IMR-90 (cell line): ENCODE measurements around the gene SEC16B. TPM values are rescaled to one million over a fixed set of nuclear protein-coding genes. Genes with fewer than 3 reads are reported as not detected.
A peak's percentile ranks its signal among the peaks of the same experiment; 100 is the strongest.

Source experiments
- ATAC-seq: fragments of 200-7000 bp; cut with Tn5 transposase; 2 replicates; pipeline ENCODE4 v1.9.1; 2020; ENCODE audit warnings: low read depth, mild to moderate bottlenecking, moderate library complexity
- BruUV-seq: library from RNA; stranded (reverse); fragments of 400-500 nt; replicated peaks from 2 replicates; lab custom pipeline; 2021; lab: Mats Ljungman, UMichigan
- CTCF ChIA-PET: fragments of 300-600 bp; formaldehyde crosslinking; extraction: SDS; loops from one replicate; lab custom pipeline; 2021; ENCODE audit warnings: antibody characterized with exemption; lab: Yijun Ruan, JAX
- POLR2A ChIA-PET: fragments of 300-600 bp; sonication (Branson Sonifier 250); formaldehyde crosslinking; loops from one replicate; lab custom pipeline; 2022; ENCODE audit warnings: antibody characterized with exemption; ENCODE audit not compliant: unreplicated experiment; lab: Charles Lee
- DNase-seq: peaks from one replicate; pipeline ENCODE4 v3.0.0; 2013
- H2AFZ ChIP-seq: replicated peaks from 2 replicates; pipeline ENCODE3; 2013; ENCODE audit warnings: low read length, mild to moderate bottlenecking; ENCODE audit not compliant: poor library complexity
- H2AK5ac ChIP-seq: 2 replicates; pipeline ENCODE4 v1.6.1; 2013; ENCODE audit warnings: low read depth, low read length, inconsistent platforms
- H2AK9ac ChIP-seq: replicated peaks from 2 replicates; pipeline ENCODE3; 2013; ENCODE audit warnings: mild to moderate bottlenecking, low read depth, low read length, moderate library complexity; ENCODE audit not compliant: poor library complexity
- H2BK120ac ChIP-seq: 2 replicates; pipeline ENCODE4 v1.6.1; 2013; ENCODE audit warnings: low read depth, low read length, inconsistent platforms
- H2BK15ac ChIP-seq: 3 replicates; pipeline ENCODE4 v1.6.1; 2013; ENCODE audit warnings: low read depth, low read length, inconsistent platforms
- H2BK20ac ChIP-seq: 2 replicates; pipeline ENCODE4 v1.6.1; 2013; ENCODE audit warnings: low read depth, mild to moderate bottlenecking, inconsistent platforms, low read length, moderate library complexity
- H2BK5ac ChIP-seq: 2 replicates; pipeline ENCODE4 v1.6.1; 2013; ENCODE audit warnings: mild to moderate bottlenecking, low read depth, low read length, inconsistent platforms; ENCODE audit not compliant: poor library complexity, severe bottlenecking
- H3K14ac ChIP-seq: replicated peaks from 2 replicates; pipeline ENCODE4 v1.6.1; 2013; ENCODE audit warnings: low read depth, low read length, inconsistent platforms
- H3K18ac ChIP-seq: 2 replicates; pipeline ENCODE4 v1.6.1; 2013; ENCODE audit warnings: low read depth, low read length, control low read depth
- H3K23ac ChIP-seq: 2 replicates; pipeline ENCODE4 v1.6.1; 2013; ENCODE audit warnings: low read depth, low read length, inconsistent platforms
- H3K27ac ChIP-seq: 2 replicates; pipeline ENCODE4 v1.5.1; 2013; ENCODE audit warnings: mild to moderate bottlenecking, control low read depth, low read length; ENCODE audit not compliant: insufficient read depth
- H3K27me3 ChIP-seq: 2 replicates; pipeline ENCODE4 v1.6.1; 2013; ENCODE audit warnings: low read length; ENCODE audit not compliant: control insufficient read depth, insufficient read depth
- H3K36me3 ChIP-seq: 2 replicates; pipeline ENCODE4 v1.6.1; 2013; ENCODE audit warnings: low read length, mixed read lengths; ENCODE audit not compliant: control insufficient read depth, insufficient read depth
- H3K4ac ChIP-seq: 2 replicates; pipeline ENCODE4 v1.6.1; 2013; ENCODE audit warnings: low read depth, low read length, inconsistent platforms
- H3K4me1 ChIP-seq: 2 replicates; pipeline ENCODE4 v1.6.1; 2013; ENCODE audit warnings: low read length, mixed read lengths; ENCODE audit not compliant: control insufficient read depth, insufficient read depth
- H3K4me2 ChIP-seq: 2 replicates; pipeline ENCODE4 v1.6.1; 2013; ENCODE audit warnings: low read depth, mild to moderate bottlenecking, control low read depth, low read length, moderate library complexity
- H3K4me3 ChIP-seq: 2 replicates; pipeline ENCODE4 v1.5.1; 2013; ENCODE audit warnings: low read depth, mild to moderate bottlenecking, control low read depth, low read length, moderate library complexity; ENCODE audit not compliant: insufficient read depth
- H3K56ac ChIP-seq: 2 replicates; pipeline ENCODE4 v1.6.1; 2013; ENCODE audit warnings: low read length, inconsistent platforms; ENCODE audit not compliant: insufficient read depth; ENCODE audit errors: extremely low read depth
- H3K79me1 ChIP-seq, 2 experiments: 2 replicates each; pipeline ENCODE4 v1.6.1; 2013; ENCODE audit warnings: low read length in 2 of 2, inconsistent platforms in 1 of 2, low read depth in 1 of 2
- H3K9ac ChIP-seq: 2 replicates; pipeline ENCODE4 v1.6.1; 2013; ENCODE audit warnings: low read depth, low read length, control low read depth
- H3K9me1 ChIP-seq: 2 replicates; pipeline ENCODE4 v1.6.1; 2013; ENCODE audit warnings: low read length, inconsistent platforms; ENCODE audit not compliant: insufficient read depth
- H3K9me3 ChIP-seq: 2 replicates; pipeline ENCODE4 v1.6.1; 2013; ENCODE audit warnings: low read length; ENCODE audit not compliant: control insufficient read depth, insufficient read depth
- H4K20me1 ChIP-seq: 2 replicates; pipeline ENCODE4 v1.6.1; 2013; ENCODE audit warnings: low read length, inconsistent platforms; ENCODE audit not compliant: insufficient read depth
- H4K5ac ChIP-seq: 2 replicates; pipeline ENCODE4 v1.6.1; 2013; ENCODE audit warnings: mild to moderate bottlenecking, low read depth, low read length, control low read depth
- H4K8ac ChIP-seq, 2 experiments: 2 replicates each; pipeline ENCODE4 v1.6.1; 2013; ENCODE audit warnings: low read depth in 2 of 2, low read length in 2 of 2, control low read depth in 1 of 2, inconsistent platforms in 1 of 2
- H4K91ac ChIP-seq: 2 replicates; pipeline ENCODE4 v1.6.1; 2013; ENCODE audit warnings: low read depth, low read length, inconsistent platforms; ENCODE audit not compliant: insufficient read depth
- BHLHE40 ChIP-seq: fragments of 150-350 bp; IDR thresholded peaks from 2 replicates; pipeline ENCODE4 v1.6.1; 2016; ENCODE audit warnings: mild to moderate bottlenecking, low read depth, low read length
- CEBPB ChIP-seq: IDR thresholded peaks from 2 replicates; pipeline ENCODE4 v1.6.1; 2012; ENCODE audit warnings: low read depth, low read length, improper control_type of control experiment
- CHD1 ChIP-seq: IDR thresholded peaks from 2 replicates; pipeline ENCODE4 v1.6.1; 2012; ENCODE audit warnings: low read depth, low read length, improper control_type of control experiment
- FOS ChIP-seq: fragments of 150-350 bp; IDR thresholded peaks from 2 replicates; pipeline ENCODE4 v1.6.1; 2016; ENCODE audit warnings: low read depth, low read length
- MAFK ChIP-seq: IDR thresholded peaks from 2 replicates; pipeline ENCODE4 v1.6.1; 2012; ENCODE audit warnings: low read depth, low read length, improper control_type of control experiment
- MAZ ChIP-seq: IDR thresholded peaks from 2 replicates; pipeline ENCODE4 v1.6.1; 2012; ENCODE audit warnings: low read depth, mild to moderate bottlenecking, low read length, improper control_type of control experiment, moderate library complexity, borderline replicate concordance
- NFE2L2 ChIP-seq: fragments of 150-350 bp; IDR thresholded peaks from 2 replicates; pipeline ENCODE4 v1.6.1; 2016; ENCODE audit warnings: low read depth, mild to moderate bottlenecking, low read length
- POLR2A ChIP-seq: IDR thresholded peaks from 2 replicates; pipeline ENCODE4 v1.6.1; 2012; ENCODE audit warnings: mild to moderate bottlenecking, low read depth, low read length
- RAD21 ChIP-seq: IDR thresholded peaks from 2 replicates; pipeline ENCODE4 v1.6.1; 2012; ENCODE audit warnings: low read length, improper control_type of control experiment
- RCOR1 ChIP-seq: IDR thresholded peaks from 2 replicates; pipeline ENCODE4 v1.6.1; 2012; ENCODE audit warnings: mild to moderate bottlenecking, low read length, improper control_type of control experiment; ENCODE audit not compliant: insufficient replicate concordance
- RFX5 ChIP-seq: IDR thresholded peaks from 2 replicates; pipeline ENCODE4 v1.8.0; 2012; ENCODE audit warnings: low read depth, mild to moderate bottlenecking, low read length, moderate library complexity
- SMC3 ChIP-seq: fragments of 150-350 bp; IDR thresholded peaks from 2 replicates; pipeline ENCODE4 v1.6.1; 2016; ENCODE audit warnings: low read depth, mild to moderate bottlenecking, antibody characterized with exemption, low read length, moderate library complexity
- WGBS, 2 experiments: methylation state at CpG; one replicate each; pipeline versions ENCODE4 v1.1.5 to v1.1.7; 2013; ENCODE audit warnings: missing lambda C conversion rate in 2 of 2; ENCODE audit not compliant: insufficient read length in 1 of 2; ENCODE audit errors: extremely low coverage in 2 of 2; 5-methylcytosine and 5-hydroxymethylcytosine counted together
- dilution Hi-C: fragments of 300-500 bp; cut with HindIII; formaldehyde crosslinking; loops from one replicate; pipeline ENCODE4 v1.14.3; 2018; ENCODE audit warnings: low sequenced_read_pairs; ENCODE audit not compliant: unreplicated experiment
- in situ Hi-C: fragments of 300-500 bp; cut with MboI; formaldehyde crosslinking; loops from 3 replicates; pipeline ENCODE4 v1.14.3; 2019; ENCODE audit warnings: low sequenced_read_pairs, inconsistent platforms, mixed read lengths
- intact Hi-C: fragments of 100-400 bp; cut with micrococcal nuclease; formaldehyde crosslinking; loops from 2 replicates; pipeline ENCODE4 v1.10.0; 2022
- polyA plus RNA-seq, 3 experiments: library from polyadenylated mRNA; depleted of rRNA; stranded (reverse); fragments of >200 nt; gene quantifications; 2 replicates each; pipeline ENCODE4 v1.2.3, GENCODE V29; 2012; ENCODE audit warnings: low replicate concordance in 1 of 3
- total RNA-seq: library from RNA; depleted of rRNA; stranded (reverse); fragments of >200 nt; gene quantifications from 2 replicates; pipeline ENCODE4 v1.2.3, GENCODE V29; 2012
- TF ChIP-seq, protein P1 (sequence below): fragments of 150-350 bp; IDR thresholded peaks from 2 replicates; pipeline ENCODE4 v1.6.1; 2017; ENCODE audit warnings: mild to moderate bottlenecking, antibody characterized with exemption, low read length, low read depth
- TF ChIP-seq, protein P2 (sequence below): conservative IDR thresholded peaks from 2 replicates; pipeline ENCODE4 v1.5.1; 2012; ENCODE audit warnings: mild to moderate bottlenecking, low read depth, low read length, improper control_type of control experiment

Gene SEC16B
- total and polyA plus RNA-seq, 2 of the 4 experiments (the other 2 are of a cell fraction), result 4.3 TPM

DNA sequence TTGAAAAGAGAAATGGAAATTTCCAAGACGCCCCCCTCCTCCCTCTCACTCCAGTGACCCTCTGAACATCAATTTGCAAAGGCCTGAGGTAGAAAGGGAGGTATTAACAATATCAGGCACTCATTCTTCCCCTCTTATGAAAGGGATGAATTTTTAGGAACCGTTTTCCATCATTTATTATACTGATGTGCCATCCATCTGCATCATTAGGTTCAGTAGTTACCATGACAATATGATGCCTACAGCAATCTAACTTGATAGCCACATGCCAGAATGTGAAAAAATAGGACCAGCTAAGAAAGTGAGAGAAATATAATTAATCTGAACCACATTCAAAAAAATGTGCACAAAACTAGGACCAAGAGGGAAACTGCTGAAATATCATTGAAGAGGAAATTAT is 40.9 kb downstream of the SEC16B start:
- Histone ChIP-seq H2AFZ (no peak overlapping the region), H3K23ac (no peak overlapping the region), H4K20me1 (no peaks in the 10 kb centered on the region), H2BK120ac (peak overlapping the region; percentile 71), H3K27me3 (no peaks in the 10 kb centered on the region), H3K27ac (no peak overlapping the region), H3K36me3 (no peaks in the 10 kb centered on the region), H2AK5ac (no peak overlapping the region; the same call in 1 of the 2 replicates), H2BK15ac (peak overlapping the region; percentile 17; the same call in 1 of the 3 replicates), H3K79me1 (no peaks in the 10 kb centered on the region), H3K9ac (no peak overlapping the region), H3K4me3 (no peak overlapping the region), H3K4me1 (peaks cover 22% of the 10 kb centered on the region), H3K4me2 (no peak overlapping the region), H4K8ac (peak overlapping the region in 1 of 2 experiments; percentile 31; a peak in 1 of 4 replicates), H2AK9ac (no peak overlapping the region), H4K91ac (peak overlapping the region; percentile 31; the same call in 1 of the 2 replicates), H3K9me1 (peaks cover 4% of the 10 kb centered on the region; the same call in 1 of the 2 replicates), H3K4ac (peak overlapping the region; percentile 30; the same call in 1 of the 2 replicates), H3K18ac (no peak overlapping the region), H3K14ac (0 out of 2 replicates have a peak overlapping the region, but pooled peaks have one; percentile 11), H3K9me3 (no peaks in the 10 kb centered on the region), H2BK20ac (peak overlapping the region; percentile 17), H2BK5ac (peak overlapping the region; percentile 42), H4K5ac (no peak overlapping the region), H3K56ac (no peak overlapping the region)
- in situ Hi-C loops (no loop called here), intact Hi-C loops (loop anchor here (5.0 kb wide), 2 partner anchors 57 to 722 kb away; no protein-coding TSS in a partner anchor), dilution Hi-C loops (no loop called here)
- no peak for TF ChIP-seq POLR2A
- TF ChIP-seq RAD21, result no peak
- TF ChIP-seq, protein P1, sequence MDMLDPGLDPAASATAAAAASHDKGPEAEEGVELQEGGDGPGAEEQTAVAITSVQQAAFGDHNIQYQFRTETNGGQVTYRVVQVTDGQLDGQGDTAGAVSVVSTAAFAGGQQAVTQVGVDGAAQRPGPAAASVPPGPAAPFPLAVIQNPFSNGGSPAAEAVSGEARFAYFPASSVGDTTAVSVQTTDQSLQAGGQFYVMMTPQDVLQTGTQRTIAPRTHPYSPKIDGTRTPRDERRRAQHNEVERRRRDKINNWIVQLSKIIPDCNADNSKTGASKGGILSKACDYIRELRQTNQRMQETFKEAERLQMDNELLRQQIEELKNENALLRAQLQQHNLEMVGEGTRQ, result no peak
- TF ChIP-seq RFX5, result no peak
- TF ChIP-seq FOS, result no peak
- TF ChIP-seq MAZ, result no peak
- TF ChIP-seq NFE2L2, result no peak
- TF ChIP-seq, protein P2, sequence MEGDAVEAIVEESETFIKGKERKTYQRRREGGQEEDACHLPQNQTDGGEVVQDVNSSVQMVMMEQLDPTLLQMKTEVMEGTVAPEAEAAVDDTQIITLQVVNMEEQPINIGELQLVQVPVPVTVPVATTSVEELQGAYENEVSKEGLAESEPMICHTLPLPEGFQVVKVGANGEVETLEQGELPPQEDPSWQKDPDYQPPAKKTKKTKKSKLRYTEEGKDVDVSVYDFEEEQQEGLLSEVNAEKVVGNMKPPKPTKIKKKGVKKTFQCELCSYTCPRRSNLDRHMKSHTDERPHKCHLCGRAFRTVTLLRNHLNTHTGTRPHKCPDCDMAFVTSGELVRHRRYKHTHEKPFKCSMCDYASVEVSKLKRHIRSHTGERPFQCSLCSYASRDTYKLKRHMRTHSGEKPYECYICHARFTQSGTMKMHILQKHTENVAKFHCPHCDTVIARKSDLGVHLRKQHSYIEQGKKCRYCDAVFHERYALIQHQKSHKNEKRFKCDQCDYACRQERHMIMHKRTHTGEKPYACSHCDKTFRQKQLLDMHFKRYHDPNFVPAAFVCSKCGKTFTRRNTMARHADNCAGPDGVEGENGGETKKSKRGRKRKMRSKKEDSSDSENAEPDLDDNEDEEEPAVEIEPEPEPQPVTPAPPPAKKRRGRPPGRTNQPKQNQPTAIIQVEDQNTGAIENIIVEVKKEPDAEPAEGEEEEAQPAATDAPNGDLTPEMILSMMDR, result no peak
- no peak for TF ChIP-seq SMC3
- no peak for TF ChIP-seq BHLHE40
- TF ChIP-seq MAFK, result no peak
- no peak for TF ChIP-seq CHD1
- TF ChIP-seq RCOR1, result no peak
- TF ChIP-seq CEBPB, result no peak
- CTCF ChIA-PET, result interaction anchor here (0.8 to 1.4 kb wide), 4 partner anchors 11 to 83 kb away, joined by 3 to 5 read pairs (median 4); no protein-coding TSS in a partner anchor
- WGBS, 2 experiments, result no CpG with 5 or more reads among the region's 2 CpGs
- POLR2A ChIA-PET, result no interaction called here
- DNase-seq, result no peak
- no peak for ATAC-seq
- BruUV-seq, result no TSS peak
